Measurements from ENCODE around the gene SDC4. TPM values are rescaled to one million over a fixed set of nuclear protein-coding genes. Genes with fewer than 3 reads are reported as not detected.

The SDC4 gene
- total RNA-seq, 2 donors from 2014 or later: 70.9 to 146 TPM

DNA sequence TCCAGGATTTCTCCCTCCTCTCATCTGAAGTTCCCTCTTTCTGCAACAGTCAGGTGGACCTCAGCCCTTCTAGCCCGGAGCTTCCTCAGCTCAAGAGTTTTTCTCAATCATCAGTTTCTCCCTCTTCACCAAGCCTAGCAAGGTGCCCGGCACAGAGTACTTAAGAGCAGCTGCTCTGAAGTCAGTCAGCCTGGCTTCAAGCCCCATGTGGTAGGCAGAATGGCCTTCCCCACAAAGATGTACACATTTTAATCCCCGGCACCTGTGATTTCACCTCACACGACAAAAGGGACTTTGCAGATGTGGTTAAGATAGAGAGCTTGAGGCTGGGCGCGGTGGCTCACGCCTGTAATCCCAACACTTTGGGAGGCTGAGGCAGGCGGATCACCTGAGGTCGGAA lies 56.7 kb downstream of the SDC4 start:
- no peaks in the 10 kb centered on the region for H3K9me3 ChIP-seq
- H3K4me1 ChIP-seq: peaks cover 5% of the 10 kb centered on the region
- H3K27me3 ChIP-seq: peaks cover 7% of the 10 kb centered on the region
- no peak overlapping the region for H3K9ac ChIP-seq (ENCODE audit: low read depth in 2 of 2, low read length in 2 of 2)
- no peak for DNase-seq
- no peak overlapping the region for H3K4me3 ChIP-seq
- intact Hi-C loops (cut with DNase I): loop anchor here (5.0 to 10.0 kb wide), 4 partner anchors 54 to 247 kb away; no protein-coding TSS in a partner anchor
- no peaks in the 10 kb centered on the region for H3K36me3 ChIP-seq
- no peak overlapping the region for H3K27ac ChIP-seq
- no peak for TF ChIP-seq CTCF (IDR thresholded peaks at IDR 0.05)

GRCh38 chr20:45290677-45291355 lies 57.4 kb downstream of the SDC4 start:
- Histone ChIP-seq H3K9ac (ENCODE audit: low read depth in 2 of 2, low read length in 2 of 2) (no peak overlapping the region), H3K36me3 (no peaks in the 10 kb centered on the region), H3K9me3 (no peaks in the 10 kb centered on the region), H3K4me1 (peaks cover 5% of the 10 kb centered on the region), H3K27me3 (peaks cover 7% of the 10 kb centered on the region), H3K27ac (no peak overlapping the region), H3K4me3 (no peak overlapping the region)
- intact Hi-C loops (cut with DNase I): loop anchor here (5.0 to 10.0 kb wide), 4 partner anchors 54 to 246 kb away; no protein-coding TSS in a partner anchor
- peak; percentile 87 for DNase-seq
- peak; percentile 73 for TF ChIP-seq CTCF (IDR thresholded peaks at IDR 0.05)

DNA sequence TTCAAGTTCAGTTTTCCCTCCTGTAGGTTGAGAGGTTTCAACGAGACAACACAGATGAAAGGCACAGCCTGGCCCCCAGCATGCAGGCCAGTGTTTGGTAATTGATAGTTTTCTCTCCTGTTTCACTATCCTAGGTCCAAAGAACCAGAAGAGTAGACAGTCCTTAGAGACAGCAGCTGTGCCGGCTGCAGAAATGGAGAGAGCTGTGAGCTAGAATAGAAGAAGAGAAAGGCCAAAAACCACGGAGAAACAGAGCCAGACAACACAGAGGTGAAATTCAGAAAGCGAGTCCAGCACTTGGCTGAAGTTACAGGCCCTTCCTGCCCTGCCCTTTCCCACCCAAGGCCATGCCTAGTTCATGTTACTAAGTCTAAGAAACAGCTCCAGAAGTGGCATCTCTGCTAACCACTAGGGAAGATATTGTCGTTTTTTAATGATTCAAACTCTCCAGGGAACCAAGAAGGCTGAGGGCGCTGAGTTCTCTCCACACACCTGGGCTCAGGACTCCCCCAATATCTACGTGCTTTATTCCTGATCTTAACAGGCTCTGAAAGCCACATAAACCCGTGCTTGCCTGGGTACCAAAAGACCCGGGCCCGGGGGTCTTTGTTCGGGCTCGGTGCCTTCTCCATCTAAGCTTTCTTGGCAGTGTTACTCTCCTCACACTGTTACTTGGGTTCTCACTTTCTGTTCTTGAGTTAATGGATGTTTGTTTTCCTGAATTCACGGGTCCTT lies 58.1 kb downstream of the SDC4 start:
- no peak for DNase-seq
- TF ChIP-seq CTCF (IDR thresholded peaks at IDR 0.05): no peak
- intact Hi-C loops (cut with DNase I): loop anchor here (5.0 to 10.0 kb wide), 4 partner anchors 53 to 245 kb away; no protein-coding TSS in a partner anchor
- Histone ChIP-seq H3K36me3 (no peaks in the 10 kb centered on the region), H3K4me3 (no peak overlapping the region), H3K4me1 (peaks cover 5% of the 10 kb centered on the region), H3K27me3 (peaks cover 7% of the 10 kb centered on the region), H3K9ac (ENCODE audit: low read depth in 2 of 2, low read length in 2 of 2) (no peak overlapping the region), H3K9me3 (no peaks in the 10 kb centered on the region), H3K27ac (no peak overlapping the region)

- DNase-seq: no peak
- no peak overlapping the region for H3K9ac ChIP-seq (ENCODE audit: low read depth in 2 of 2, low read length in 2 of 2)
- H3K9me3 ChIP-seq: no peaks in the 10 kb centered on the region
- no peaks in the 10 kb centered on the region for H3K36me3 ChIP-seq
- intact Hi-C loops (cut with DNase I): no loop called here
- no peak overlapping the region for H3K4me3 ChIP-seq
- TF ChIP-seq CTCF (IDR thresholded peaks at IDR 0.05): no peak
- H3K4me1 ChIP-seq: peaks cover 5% of the 10 kb centered on the region
- H3K27ac ChIP-seq: no peak overlapping the region
- no peaks in the 10 kb centered on the region for H3K27me3 ChIP-seq
These were observed 59.4 kb downstream of the SDC4 start for GRCh38 chr20:45288860-45289259.

GRCh38 chr20:45288376-45288775 lies 59.8 kb downstream of the SDC4 start:
- Histone ChIP-seq H3K27ac (no peak overlapping the region), H3K9me3 (no peaks in the 10 kb centered on the region), H3K4me3 (no peak overlapping the region), H3K27me3 (no peaks in the 10 kb centered on the region), H3K9ac (ENCODE audit: low read depth in 2 of 2, low read length in 2 of 2) (no peak overlapping the region), H3K4me1 (peaks cover 5% of the 10 kb centered on the region), H3K36me3 (no peaks in the 10 kb centered on the region)
- TF ChIP-seq CTCF (IDR thresholded peaks at IDR 0.05): no peak
- no peak for DNase-seq
- intact Hi-C loops (cut with DNase I): no loop called here

Data from colonic mucosa (tissue), 4 donors.